GM23338 (cell line): ENCODE data around the gene EARS2.

Source experiments
- CREB1 ChIP-seq: fragments of 250-450 bp; sonication (Bioruptor Pico); IDR thresholded peaks from 2 replicates; pipeline ENCODE4 v1.5.0; 2020; ENCODE audit warnings: low read depth, mild to moderate bottlenecking, moderate library complexity
- CTCF ChIP-seq, 2 experiments: fragments of 200-600 bp in 1 of 2; sonication (generic) in 1 of 2; conservative IDR thresholded peaks; 2 replicates each; pipeline versions ENCODE4 v1.5.1 to v1.6.1; 2016 to 2017; ENCODE audit warnings: antibody characterized with exemption in 2 of 2, low read depth in 2 of 2, mild to moderate bottlenecking in 2 of 2, moderate library complexity in 1 of 2
- ETS1 ChIP-seq: IDR thresholded peaks from 2 replicates; pipeline ENCODE4 v1.6.1; 2016; ENCODE audit warnings: antibody characterized with exemption
- EZH2 ChIP-seq: fragments of 200-600 bp; sonication (generic); IDR thresholded peaks from one replicate; pipeline ENCODE4 v1.8.0; 2017; ENCODE audit warnings: antibody characterized with exemption, mild to moderate bottlenecking, low read depth; ENCODE audit not compliant: unreplicated experiment
- EZH2phosphoT487 ChIP-seq: fragments of 200-600 bp; sonication (generic); IDR thresholded peaks from one replicate; pipeline ENCODE4 v1.8.1; 2018; ENCODE audit warnings: antibody characterized with exemption; ENCODE audit not compliant: unreplicated experiment
- JUNB ChIP-seq: IDR thresholded peaks from one replicate; pipeline ENCODE4 v1.6.1; 2016; ENCODE audit warnings: antibody characterized with exemption; ENCODE audit not compliant: unreplicated experiment
- NANOG ChIP-seq: IDR thresholded peaks from 2 replicates; pipeline ENCODE4 v1.6.1; 2016; ENCODE audit warnings: antibody characterized with exemption, borderline replicate concordance
- POLR2AphosphoS5 ChIP-seq: IDR thresholded peaks from 2 replicates; pipeline ENCODE4 v1.6.1; 2016; ENCODE audit warnings: antibody characterized with exemption, low read depth
- REST ChIP-seq: IDR thresholded peaks from one replicate; pipeline ENCODE4 v1.6.1; 2018; ENCODE audit warnings: antibody characterized with exemption; ENCODE audit not compliant: unreplicated experiment
- ZNF114 ChIP-seq: fragments of 250-450 bp; sonication (Bioruptor Pico); IDR thresholded peaks from 2 replicates; pipeline ENCODE4 v1.5.0; 2020; ENCODE audit warnings: mild to moderate bottlenecking, moderate library complexity
- ZNF331 ChIP-seq: fragments of 250-450 bp; sonication (Bioruptor Pico); IDR thresholded peaks from 2 replicates; pipeline ENCODE4 v1.5.0; 2020; ENCODE audit warnings: low read depth, mild to moderate bottlenecking, moderate library complexity

- TF ChIP-seq POLR2AphosphoS5 = no peak
- no peak for TF ChIP-seq CTCF (conservative IDR thresholded peaks at IDR 0.05; ENCODE audit: low read depth in 2 of 2)
- TF ChIP-seq REST = no peak
- no peak for TF ChIP-seq EZH2
- TF ChIP-seq NANOG = no peak
- TF ChIP-seq JUNB = no peak
- no peak for TF ChIP-seq EZH2phosphoT487
- no peak for TF ChIP-seq ZNF331 (CRISPR knock-in tag)
- TF ChIP-seq CREB1 (CRISPR knock-in tag) = no peak
- TF ChIP-seq ETS1 = no peak
- no peak for TF ChIP-seq ZNF114 (CRISPR knock-in tag)
Measured at GRCh38 chr16:23479138-23479537, 78.0 kb downstream of the EARS2 start.
